Activated B cell treated with CpG ODN at 0.5 μM for 24 hours (primary cell): Measurements from ENCODE around the gene RASAL1. TPM values are rescaled to one million over a fixed set of nuclear protein-coding genes. Genes with fewer than 3 reads are reported as not detected.

Experiments used
- ATAC-seq: fragments of 200-7000 bp; cut with Tn5 transposase; one replicate; pipeline ENCODE4 v1.10.0; 2021; ENCODE audit warnings: low read depth, mild to moderate bottlenecking, moderate library complexity
- CTCF ChIA-PET: fragments of 350-600 bp; sonication (Branson Sonifier 250); formaldehyde crosslinking; loops from one replicate; lab custom pipeline; 2021; ENCODE audit warnings: antibody characterized with exemption; lab: Charles Lee
- POLR2A ChIA-PET: fragments of 350-600 bp; sonication (Branson Sonifier 250); formaldehyde crosslinking; loops from one replicate; lab custom pipeline; 2021; ENCODE audit warnings: antibody characterized with exemption; lab: Charles Lee
- DNase-seq: peaks from one replicate; pipeline ENCODE4 v3.0.0; 2022
- H3K27ac Mint-ChIP-seq: one replicate; pipeline ENCODE4 v1.8.0; 2020; ENCODE audit warnings: mixed read lengths
- H3K27me3 Mint-ChIP-seq: one replicate; pipeline ENCODE4 v1.8.0; 2021; ENCODE audit warnings: mixed read lengths
- H3K36me3 Mint-ChIP-seq: one replicate; pipeline ENCODE4 v1.8.0; 2021; ENCODE audit warnings: low read depth, mixed read lengths
- H3K4me1 Mint-ChIP-seq: one replicate; pipeline ENCODE4 v1.8.0; 2021; ENCODE audit warnings: mixed read lengths
- H3K4me3 Mint-ChIP-seq: one replicate; pipeline ENCODE4 v1.8.0; 2020; ENCODE audit warnings: mild to moderate bottlenecking, mixed read lengths
- H3K9me3 Mint-ChIP-seq: one replicate; pipeline ENCODE4 v1.8.0; 2020; ENCODE audit warnings: mixed read lengths
- CTCF ChIP-seq: fragments of 200-600 bp; IDR thresholded peaks from one replicate; pipeline ENCODE4 v1.8.0; 2022; ENCODE audit warnings: antibody characterized with exemption, mild to moderate bottlenecking
- intact Hi-C: fragments of 100-400 bp; cut with micrococcal nuclease; formaldehyde crosslinking; loops from one replicate; pipeline ENCODE4 v1.15.1; 2024
- total RNA-seq: library from RNA; stranded (reverse); gene quantifications from 2 replicates; pipeline ENCODE4 v1.2.3, GENCODE V29; 2022

The RASAL1 gene
- total RNA-seq, 1 donor from 2014 or later: 7.1 TPM

- H3K4me3 Mint-ChIP-seq: peak overlapping the region; percentile 57
- H3K4me1 Mint-ChIP-seq: peaks cover 54% of the 10 kb centered on the region
- H3K36me3 Mint-ChIP-seq: peaks cover 5% of the 10 kb centered on the region
- peak overlapping the region; percentile 64 for H3K27ac Mint-ChIP-seq
- CTCF ChIA-PET: interaction anchor here (1.1 to 2.8 kb wide), 2 partner anchors 16 to 28 kb away, joined by 3 to 10 read pairs; no protein-coding TSS in a partner anchor
- ATAC-seq (no peak), DNase-seq (no peak)
- no peaks in the 10 kb centered on the region for H3K9me3 Mint-ChIP-seq
- no peak for TF ChIP-seq CTCF
- intact Hi-C loops: no loop called here
- H3K27me3 Mint-ChIP-seq: no peaks in the 10 kb centered on the region
- POLR2A ChIA-PET: interaction anchor here (0.8 to 14.4 kb wide), 8 partner anchors 8 to 86 kb away, joined by 3 to 160 read pairs (median 8); partner anchors contain the start of genes DTX1 and OAS2
Observed at GRCh38 chr12:113064395-113065125, 71.0 kb downstream of the RASAL1 start.

DNA sequence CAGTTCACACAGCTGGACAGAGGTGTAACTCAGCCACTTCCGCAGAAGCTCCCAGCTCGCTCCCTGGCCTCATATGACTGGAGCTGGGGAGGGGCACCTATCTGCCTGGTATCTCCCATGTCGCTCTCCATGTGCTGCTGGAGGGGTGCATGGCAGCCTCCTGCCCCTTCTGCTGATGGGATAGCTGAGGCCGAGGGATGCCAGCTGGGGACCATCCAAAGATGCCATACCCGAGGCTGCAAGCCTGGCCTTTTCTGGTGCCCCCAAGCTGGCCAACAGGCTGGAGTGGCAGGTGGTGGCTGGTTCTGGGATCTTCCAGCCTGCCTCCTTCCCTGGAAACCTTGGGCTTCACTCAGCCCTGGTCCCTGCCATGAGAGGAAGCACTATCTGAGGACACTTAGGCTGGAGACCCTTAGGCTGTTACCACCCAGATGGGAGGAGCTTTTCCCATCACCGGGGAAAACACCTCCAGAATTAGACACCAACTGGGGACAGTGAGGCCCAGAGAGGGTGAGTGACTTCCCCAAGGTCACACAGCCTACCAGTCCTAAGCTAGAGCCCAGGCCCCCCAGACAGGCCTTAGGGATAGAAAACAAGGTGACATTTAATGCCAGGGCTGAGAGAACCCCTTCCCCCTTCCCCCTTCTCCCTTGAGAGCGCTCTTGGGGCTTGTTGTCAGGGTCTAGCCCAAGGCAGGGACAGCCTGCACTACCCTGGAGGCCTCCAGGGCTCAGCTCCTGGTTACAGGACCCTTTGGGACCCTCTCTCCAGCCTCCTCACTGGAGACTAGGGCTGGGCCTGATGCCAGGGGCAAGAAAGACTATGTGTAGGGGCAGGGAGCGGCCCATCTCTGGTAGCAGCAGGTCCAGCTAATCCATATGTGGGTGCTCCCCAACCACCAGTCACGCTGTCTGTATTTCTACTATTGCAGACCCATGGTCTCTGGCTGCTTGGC lies 71.9 kb downstream of the RASAL1 start:
- CTCF ChIA-PET: interaction anchor here (0.8 to 5.3 kb wide), 8 partner anchors 10 to 89 kb away, joined by 3 to 31 read pairs (median 3); no protein-coding TSS in a partner anchor
- Mint-ChIP-seq H3K4me1 (peaks cover 46% of the 10 kb centered on the region), H3K27ac (peak overlapping the region; percentile 64)

DNA sequence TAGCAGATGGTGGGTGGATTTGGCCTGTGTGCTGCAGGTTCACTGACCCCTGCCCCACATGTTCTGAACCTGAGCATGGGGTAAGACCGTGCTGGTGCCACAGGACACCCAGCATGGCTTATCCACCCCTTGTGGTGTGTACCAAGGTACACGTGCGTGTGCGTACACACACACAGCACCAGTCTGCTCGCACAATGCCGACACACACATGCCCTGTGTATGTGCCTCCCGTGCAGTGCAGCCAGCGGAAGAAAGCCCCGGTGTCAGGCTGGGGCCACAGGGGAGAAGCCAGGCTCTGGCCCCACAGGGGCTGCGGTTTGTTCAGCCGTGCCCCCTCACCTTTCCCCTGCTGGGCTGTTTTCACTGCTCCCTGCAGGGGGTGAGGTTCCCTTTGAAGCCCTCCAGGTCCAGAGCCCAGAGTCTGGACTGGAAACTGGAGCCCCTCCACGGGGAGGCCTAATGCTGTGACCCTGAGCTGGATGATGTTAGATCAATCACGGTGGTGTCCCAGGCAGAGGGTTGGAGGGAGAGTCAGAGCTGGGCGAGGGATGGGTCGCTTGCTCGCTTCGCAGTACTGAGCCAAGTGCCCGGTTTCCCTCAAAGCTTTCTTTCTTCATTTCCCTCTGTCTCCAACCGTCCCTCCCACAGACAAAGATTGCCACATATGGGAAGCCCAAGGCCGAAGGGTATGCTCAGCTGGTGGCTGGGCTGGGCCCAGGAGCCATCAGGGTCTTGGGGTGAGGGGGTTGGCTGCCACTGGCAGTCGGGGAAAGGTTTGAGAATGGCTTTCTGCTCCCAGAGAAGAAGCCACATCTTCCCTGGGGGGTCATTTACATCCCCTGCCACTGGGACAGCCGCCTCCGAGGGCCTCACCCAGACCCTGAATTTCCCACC lies 72.8 kb downstream of the RASAL1 start:
- H3K4me1 Mint-ChIP-seq: peaks cover 41% of the 10 kb centered on the region
- ATAC-seq (peak; percentile 80), DNase-seq (peak; percentile 62)
- H3K36me3 Mint-ChIP-seq: peaks cover 7% of the 10 kb centered on the region
- POLR2A ChIA-PET: interaction anchor here (0.7 to 14.4 kb wide), 12 partner anchors 10 to 167 kb away, joined by 3 to 160 read pairs (median 4); no protein-coding TSS in a partner anchor
- no peaks in the 10 kb centered on the region for H3K27me3 Mint-ChIP-seq
- no peak for TF ChIP-seq CTCF
- H3K27ac Mint-ChIP-seq: peak overlapping the region; percentile 89
- H3K4me3 Mint-ChIP-seq: peak overlapping the region; percentile 76
- H3K9me3 Mint-ChIP-seq: no peaks in the 10 kb centered on the region
- CTCF ChIA-PET: interaction anchor here (0.8 to 5.3 kb wide), 10 partner anchors 11 to 111 kb away, joined by 3 to 31 read pairs (median 3); no protein-coding TSS in a partner anchor
- intact Hi-C loops: loop anchor here (1.0 kb wide), 3 partner anchors 11 to 28 kb away; no protein-coding TSS in a partner anchor

More for the DNA sequence above, 71.9 kb downstream of the RASAL1 start:
- Mint-ChIP-seq H3K27me3 (no peaks in the 10 kb centered on the region), H3K9me3 (no peaks in the 10 kb centered on the region), H3K4me3 (no peak overlapping the region), H3K36me3 (peaks cover 5% of the 10 kb centered on the region)
- POLR2A ChIA-PET: interaction anchor here (0.7 to 14.4 kb wide), 7 partner anchors 9 to 110 kb away, joined by 3 to 160 read pairs (median 5); no protein-coding TSS in a partner anchor
- ATAC-seq (no peak), DNase-seq (no peak)
- TF ChIP-seq CTCF: no peak
- intact Hi-C loops: no loop called here

DNA sequence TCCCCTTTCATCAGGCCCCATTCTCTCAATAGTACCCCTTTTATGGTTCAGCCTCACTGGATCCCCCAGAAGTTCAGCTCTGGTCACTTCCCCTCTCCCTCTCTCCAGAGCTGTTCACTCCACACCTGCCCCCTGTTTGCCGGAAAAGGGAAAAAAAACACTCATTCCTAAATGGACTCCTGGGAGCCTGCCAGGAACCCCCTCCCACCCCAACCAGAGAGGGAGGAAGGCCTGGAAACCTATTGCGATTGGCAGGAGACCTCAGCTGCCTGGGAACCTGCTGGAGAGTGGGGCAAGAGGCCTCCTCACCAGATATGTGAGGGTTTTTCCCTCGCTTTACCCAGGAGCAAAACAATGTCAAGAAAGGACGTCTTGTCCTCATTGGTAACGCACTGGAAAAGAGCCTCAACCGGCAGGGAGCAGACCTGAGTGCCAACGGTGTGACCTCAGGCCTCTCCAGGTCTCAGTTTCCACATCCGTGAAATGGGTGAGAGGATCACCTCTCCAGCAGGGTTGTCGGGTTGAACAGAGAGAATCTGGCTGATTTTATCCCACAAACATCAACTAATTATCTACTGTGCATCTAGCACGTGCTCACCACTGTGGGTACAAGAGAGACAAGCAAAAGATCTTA lies 74.4 kb downstream of the RASAL1 start:
- no peak for TF ChIP-seq CTCF
- H3K4me1 Mint-ChIP-seq: peaks cover 31% of the 10 kb centered on the region
- ATAC-seq (no peak), DNase-seq (no peak)
- ChIA-PET CTCF (interaction anchor here (0.9 to 5.3 kb wide), 3 partner anchors 8 to 37 kb away, joined by 3 to 31 read pairs (median 16); no protein-coding TSS in a partner anchor), POLR2A (interaction anchor here (0.6 to 14.4 kb wide), 6 partner anchors 10 to 37 kb away, joined by 3 to 160 read pairs (median 32); no protein-coding TSS in a partner anchor)
- peak overlapping the region; percentile 76 for H3K4me3 Mint-ChIP-seq
- no peaks in the 10 kb centered on the region for H3K27me3 Mint-ChIP-seq
- H3K9me3 Mint-ChIP-seq: no peaks in the 10 kb centered on the region
- intact Hi-C loops: no loop called here
- peak overlapping the region; percentile 89 for H3K27ac Mint-ChIP-seq
- H3K36me3 Mint-ChIP-seq: peaks cover 5% of the 10 kb centered on the region
